Activated CD8-positive, alpha-beta T cell treated with anti-CD3 and anti-CD28 coated beads, Interleukin-2, amount 10 ng/mL, durations not matched to agents 7 days and 5 days (primary cell): ENCODE data around the gene U2AF2. TPM values are rescaled to one million over a fixed set of nuclear protein-coding genes. Genes with fewer than 3 reads are reported as not detected.
A peak's percentile ranks its signal among the peaks of the same experiment; 100 is the strongest.

Experiments
- ATAC-seq: fragments of 150-1000 bp; cut with Tn5 transposase; one replicate; pipeline ENCODE4 v1.10.0; 2021; ENCODE audit warnings: moderate library complexity
- CTCF ChIA-PET: fragments of 350-600 bp; sonication (Branson Sonifier 250); formaldehyde crosslinking; loops from one replicate; lab custom pipeline; 2021; ENCODE audit warnings: antibody characterized with exemption; lab: Charles Lee
- POLR2A ChIA-PET: fragments of 350-600 bp; sonication (Branson Sonifier 250); formaldehyde crosslinking; loops from one replicate; lab custom pipeline; 2021; ENCODE audit warnings: antibody characterized with exemption; lab: Charles Lee
- DNase-seq: peaks from one replicate; pipeline ENCODE4 v3.0.0-alpha.2; 2020
- H3K27ac Mint-ChIP-seq: one replicate; pipeline ENCODE4 v1.8.0; 2021; ENCODE audit warnings: mild to moderate bottlenecking, mixed read lengths
- H3K27me3 Mint-ChIP-seq: one replicate; pipeline ENCODE4 v1.8.0; 2021; ENCODE audit warnings: low read depth, mixed read lengths
- H3K36me3 Mint-ChIP-seq: one replicate; pipeline ENCODE4 v1.8.0; 2021; ENCODE audit warnings: low read depth, mixed read lengths
- H3K4me1 Mint-ChIP-seq: one replicate; pipeline ENCODE4 v1.8.0; 2021; ENCODE audit warnings: low read depth, mixed read lengths
- H3K4me3 Mint-ChIP-seq: one replicate; pipeline ENCODE4 v1.8.0; 2021; ENCODE audit warnings: mild to moderate bottlenecking, mixed read lengths
- H3K9me3 Mint-ChIP-seq: one replicate; pipeline ENCODE4 v1.8.0; 2022; ENCODE audit warnings: mixed read lengths; ENCODE audit not compliant: insufficient read depth
- total RNA-seq, 2 experiments: library from RNA; stranded (reverse); gene quantifications; one replicate each; pipeline ENCODE4 v1.2.3, GENCODE V29; 2021

Gene U2AF2
- total RNA-seq, 2 experiments from 2014 or later, result 296 to 321 TPM

GRCh38 chr19:55687281-55688201 is 32.7 kb downstream of the U2AF2 start:
- no peaks in the 10 kb centered on the region for H3K27me3 Mint-ChIP-seq
- H3K4me1 Mint-ChIP-seq, result peaks cover 4% of the 10 kb centered on the region
- ChIA-PET POLR2A (interaction anchor here (0.7 kb wide), 1 partner anchor 30 kb away, joined by 3 read pairs; no protein-coding TSS in a partner anchor), CTCF (no interaction called here)
- peak overlapping the region; percentile 46 for H3K27ac Mint-ChIP-seq
- ATAC-seq (no peak), DNase-seq (no peak)
- peaks cover 28% of the 10 kb centered on the region for H3K36me3 Mint-ChIP-seq
- no peaks in the 10 kb centered on the region for H3K9me3 Mint-ChIP-seq
- no peak overlapping the region for H3K4me3 Mint-ChIP-seq

GRCh38 chr19:55688422-55689218 is 33.8 kb downstream of the U2AF2 start:
- Mint-ChIP-seq H3K4me3 (no peak overlapping the region), H3K27me3 (no peaks in the 10 kb centered on the region), H3K4me1 (peaks cover 4% of the 10 kb centered on the region), H3K36me3 (peaks cover 31% of the 10 kb centered on the region), H3K27ac (no peak overlapping the region), H3K9me3 (no peaks in the 10 kb centered on the region)
- ATAC-seq (no peak), DNase-seq (no peak)
- ChIA-PET POLR2A (no interaction called here), CTCF (no interaction called here)

- H3K27me3 Mint-ChIP-seq, result no peaks in the 10 kb centered on the region
- H3K4me1 Mint-ChIP-seq, result peaks cover 4% of the 10 kb centered on the region
- H3K4me3 Mint-ChIP-seq, result no peak overlapping the region
- no peaks in the 10 kb centered on the region for H3K9me3 Mint-ChIP-seq
- no peak overlapping the region for H3K27ac Mint-ChIP-seq
- peaks cover 27% of the 10 kb centered on the region for H3K36me3 Mint-ChIP-seq
- DNase-seq, result no peak
- ChIA-PET CTCF (no interaction called here), POLR2A (no interaction called here)
- ATAC-seq, result no peak
These were observed 34.7 kb downstream of the U2AF2 start for GRCh38 chr19:55689411-55690108.

DNA sequence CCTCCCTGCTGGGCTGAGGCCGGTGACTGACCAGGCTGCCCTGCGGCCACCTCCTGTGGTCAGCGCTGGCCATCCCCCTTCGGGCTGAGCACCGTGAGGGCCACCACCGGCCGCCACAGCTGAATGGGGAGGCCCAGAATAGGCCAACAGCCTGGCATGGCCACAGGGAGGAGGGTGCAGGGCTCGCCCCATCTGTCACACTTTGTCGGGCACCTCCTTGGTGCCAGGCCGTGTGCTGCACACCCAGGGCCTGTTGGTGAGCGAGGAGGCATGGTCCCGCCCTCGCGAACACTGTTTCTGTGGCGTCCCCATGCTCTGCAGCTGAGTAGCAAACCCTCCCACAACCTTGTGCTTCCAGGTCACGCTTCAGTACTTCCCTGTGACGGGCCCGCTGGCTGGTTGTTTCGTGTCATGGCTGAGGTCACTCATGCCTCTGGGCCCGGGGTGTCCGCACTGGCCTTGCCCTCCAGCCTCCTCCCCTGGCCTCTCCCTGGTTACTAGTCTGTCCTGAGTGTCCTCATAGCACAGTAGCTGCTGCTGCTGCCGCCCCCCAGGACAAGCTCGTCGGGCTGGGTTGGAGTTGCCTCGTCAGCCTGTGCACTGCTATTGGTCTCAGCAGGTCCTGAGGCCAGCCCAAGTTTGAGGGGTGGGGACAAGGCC is 35.4 kb downstream of the U2AF2 start:
- ATAC-seq (no peak), DNase-seq (no peak)
- ChIA-PET CTCF (no interaction called here), POLR2A (no interaction called here)
- no peaks in the 10 kb centered on the region for H3K9me3 Mint-ChIP-seq
- no peak overlapping the region for H3K4me3 Mint-ChIP-seq
- H3K27ac Mint-ChIP-seq, result no peak overlapping the region
- peaks cover 4% of the 10 kb centered on the region for H3K4me1 Mint-ChIP-seq
- H3K27me3 Mint-ChIP-seq, result no peaks in the 10 kb centered on the region
- H3K36me3 Mint-ChIP-seq, result peaks cover 28% of the 10 kb centered on the region

DNA sequence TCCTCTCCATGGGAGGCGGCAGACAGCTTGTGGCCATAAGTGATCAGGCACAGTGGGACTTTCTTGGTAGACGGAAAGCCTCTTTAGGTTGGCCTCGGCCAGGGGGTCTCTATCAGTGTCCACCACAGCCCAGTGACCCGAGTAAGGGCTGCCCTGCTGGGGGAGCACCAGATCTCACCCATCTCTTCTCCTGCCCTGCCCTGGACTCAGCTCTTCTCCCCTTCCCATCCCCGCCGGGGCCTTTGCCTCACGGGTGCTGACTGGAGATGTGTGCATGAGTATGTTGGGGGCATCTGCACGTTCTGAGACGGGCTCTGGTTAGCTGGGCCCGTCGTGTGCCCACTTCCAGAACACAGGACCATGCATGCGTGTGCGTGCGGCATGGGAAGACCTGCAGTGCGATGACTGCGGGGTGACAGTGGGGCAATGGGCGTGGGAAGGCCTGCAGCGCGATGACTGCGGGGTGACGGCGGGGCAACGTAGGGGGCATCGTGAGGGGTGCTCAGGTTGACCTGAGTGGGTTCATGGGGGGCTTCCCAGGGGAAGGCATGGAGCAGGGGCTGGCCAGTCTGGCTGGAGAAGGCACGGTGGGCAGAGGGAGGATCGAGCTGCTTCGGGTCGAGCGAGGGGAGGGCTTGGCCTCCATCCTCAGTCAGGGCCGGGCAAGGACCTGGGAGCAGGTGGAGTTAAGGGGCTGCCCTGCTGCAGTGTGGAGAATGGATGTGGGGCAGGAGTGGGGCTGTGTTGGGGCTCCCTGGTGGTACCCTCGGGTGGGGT is 36.1 kb downstream of the U2AF2 start:
- Mint-ChIP-seq H3K9me3 (no peaks in the 10 kb centered on the region), H3K27ac (no peak overlapping the region), H3K27me3 (no peaks in the 10 kb centered on the region), H3K4me1 (peaks cover 4% of the 10 kb centered on the region), H3K36me3 (peaks cover 30% of the 10 kb centered on the region), H3K4me3 (no peak overlapping the region)
- ATAC-seq (no peak), DNase-seq (no peak)
- POLR2A ChIA-PET, result no interaction called here
- CTCF ChIA-PET, result no interaction called here

DNA sequence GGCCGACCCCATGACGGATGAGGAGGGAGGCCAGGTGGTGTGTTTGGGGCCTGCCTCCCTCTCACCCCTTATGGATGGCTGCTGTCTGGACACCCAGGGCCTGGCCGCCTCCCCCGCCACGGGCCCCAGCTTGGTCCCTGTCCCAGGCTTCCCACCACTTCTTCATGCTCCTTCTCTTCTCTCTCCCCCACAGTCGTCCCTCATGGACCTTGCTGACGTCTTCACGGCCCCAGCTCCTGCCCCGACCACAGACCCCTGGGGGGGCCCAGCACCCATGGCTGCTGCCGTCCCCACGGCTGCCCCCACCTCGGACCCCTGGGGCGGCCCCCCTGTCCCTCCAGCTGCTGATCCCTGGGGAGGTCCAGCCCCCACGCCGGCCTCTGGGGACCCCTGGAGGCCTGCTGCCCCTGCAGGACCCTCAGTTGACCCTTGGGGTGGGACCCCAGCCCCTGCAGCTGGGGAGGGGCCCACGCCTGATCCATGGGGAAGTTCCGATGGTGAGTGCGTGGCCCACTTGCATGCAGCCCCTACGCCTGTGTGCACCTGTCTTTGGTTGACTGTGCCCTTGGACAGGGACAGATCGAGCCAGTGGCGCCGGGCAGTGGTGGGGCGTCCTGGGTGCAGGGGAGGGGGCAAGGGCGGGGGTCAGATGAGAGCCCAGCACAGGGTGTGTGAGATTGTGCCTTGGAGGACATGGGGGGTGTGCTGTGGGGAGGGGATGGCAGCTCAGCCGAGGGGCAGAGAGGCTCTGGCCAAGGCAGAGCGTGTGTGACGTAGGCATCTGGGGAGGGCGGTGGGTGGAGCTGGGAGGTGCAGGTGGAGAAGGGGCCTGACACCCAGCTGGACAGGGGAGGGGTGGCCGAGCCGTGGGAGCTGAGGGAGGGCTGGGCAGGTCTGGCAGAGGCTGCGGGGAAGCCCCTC is 37.0 kb downstream of the U2AF2 start:
- ChIA-PET POLR2A (no interaction called here), CTCF (no interaction called here)
- no peak overlapping the region for H3K4me3 Mint-ChIP-seq
- DNase-seq (no peak), ATAC-seq (no peak)
- H3K36me3 Mint-ChIP-seq, result peaks cover 26% of the 10 kb centered on the region
- peaks cover 4% of the 10 kb centered on the region for H3K4me1 Mint-ChIP-seq
- no peaks in the 10 kb centered on the region for H3K9me3 Mint-ChIP-seq
- no peaks in the 10 kb centered on the region for H3K27me3 Mint-ChIP-seq
- H3K27ac Mint-ChIP-seq, result no peak overlapping the region

- Mint-ChIP-seq H3K27ac (no peak overlapping the region), H3K36me3 (peaks cover 31% of the 10 kb centered on the region), H3K4me1 (peaks cover 4% of the 10 kb centered on the region), H3K4me3 (no peak overlapping the region), H3K27me3 (no peaks in the 10 kb centered on the region), H3K9me3 (no peaks in the 10 kb centered on the region)
- ATAC-seq (no peak), DNase-seq (no peak)
- ChIA-PET POLR2A (no interaction called here), CTCF (no interaction called here)
These were observed 37.8 kb downstream of the U2AF2 start for GRCh38 chr19:55692681-55693081.

- no peak overlapping the region for H3K4me3 Mint-ChIP-seq
- H3K27ac Mint-ChIP-seq, result peak overlapping the region; percentile 39
- DNase-seq (no peak), ATAC-seq (no peak)
- peaks cover 2% of the 10 kb centered on the region for H3K4me1 Mint-ChIP-seq
- H3K9me3 Mint-ChIP-seq, result no peaks in the 10 kb centered on the region
- CTCF ChIA-PET, result no interaction called here
- no peaks in the 10 kb centered on the region for H3K27me3 Mint-ChIP-seq
- POLR2A ChIA-PET, result no interaction called here
- H3K36me3 Mint-ChIP-seq, result peaks cover 34% of the 10 kb centered on the region
These were observed 38.6 kb downstream of the U2AF2 start for GRCh38 chr19:55693336-55693974.

DNA sequence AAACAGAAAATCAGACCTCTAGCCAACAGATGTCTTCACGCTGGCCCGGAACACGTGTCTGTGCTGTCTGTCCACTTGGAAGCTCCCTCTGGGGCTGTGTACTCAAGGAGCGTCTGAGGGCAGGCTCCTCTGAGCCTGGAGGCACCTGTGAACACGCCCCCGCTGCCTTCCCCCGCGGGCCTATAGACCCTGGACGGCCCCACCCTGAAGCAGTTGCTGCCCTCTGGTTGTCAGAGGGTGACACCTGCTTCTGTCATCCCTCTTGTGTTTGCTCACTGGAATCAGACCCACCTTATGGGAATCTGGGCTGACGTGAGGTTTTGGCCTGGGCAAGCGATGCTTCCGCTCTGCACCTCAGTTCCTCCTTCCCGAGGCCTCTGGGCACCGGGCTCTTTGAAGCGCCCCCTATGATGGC is 39.4 kb downstream of the U2AF2 start:
- ATAC-seq (no peak), DNase-seq (no peak)
- Mint-ChIP-seq H3K36me3 (peaks cover 35% of the 10 kb centered on the region), H3K9me3 (no peaks in the 10 kb centered on the region), H3K27me3 (no peaks in the 10 kb centered on the region), H3K27ac (no peak overlapping the region), H3K4me1 (no peaks in the 10 kb centered on the region), H3K4me3 (no peak overlapping the region)
- ChIA-PET POLR2A (no interaction called here), CTCF (no interaction called here)
